ENCODE measurements around the gene TBX2. TPM values are rescaled to one million over a fixed set of nuclear protein-coding genes. Genes with fewer than 3 reads are reported as not detected.
A peak's percentile ranks its signal among the peaks of the same experiment; 100 is the strongest.

TBX2 gene
- total RNA-seq, 1 experiment from 2014 or later = not detected

- H3K4me2 ChIP-seq (ENCODE audit: insufficient read depth, insufficient read length, low read length) = peak overlapping the region; percentile 29
- no peak overlapping the region for H2BK15ac ChIP-seq (ENCODE audit: low read depth, low read length)
- no peak overlapping the region for H2AFZ ChIP-seq (ENCODE audit: low read length)
- Mint-ChIP-seq H3K4me1 (peaks cover 17 to 33% of the 10 kb centered on the region in 2 experiments), H3K27me3 (ENCODE audit: low read depth) (peaks cover 96% of the 10 kb centered on the region), H3K9me3 (peaks cover 6 to 7% of the 10 kb centered on the region in 2 experiments; a peak in 4 of 5 replicates), H3K27ac (no peak overlapping the region), H3K36me3 (ENCODE audit: insufficient read depth in 1 of 3, low read depth in 3 of 3) (peaks cover 0 to 2% (median 0%) of the 10 kb centered on the region in 3 experiments; a peak in 1 of 7 replicates), H3K4me3 (peak overlapping the region; percentile 38 to 75)
- no peak overlapping the region for H3K27ac ChIP-seq (ENCODE audit: insufficient read length, low read depth, low read length)
- no peak overlapping the region for H3T11ph ChIP-seq (ENCODE audit: low read length)
- H3K18ac ChIP-seq (ENCODE audit: insufficient read length, low read depth, low read length) = no peak overlapping the region
- TF ChIP-seq CTCF (conservative IDR thresholded peaks at IDR 0.05) = peak; percentile 43; the same call in 2 of the 3 replicates
- no peak overlapping the region for H3K23ac ChIP-seq (ENCODE audit: insufficient read length, low read depth, low read length)
- no peak overlapping the region for H2BK12ac ChIP-seq (ENCODE audit: insufficient read length, low read depth, low read length)
- H3K9me3 ChIP-seq (ENCODE audit: control insufficient read depth, low read depth, low read length) = no peaks in the 10 kb centered on the region
- H2BK5ac ChIP-seq (ENCODE audit: insufficient read length, low read length) = no peak overlapping the region
- H3K79me2 ChIP-seq (ENCODE audit: insufficient read depth, low read length) = no peaks in the 10 kb centered on the region
- no peak overlapping the region for H4K8ac ChIP-seq (replicated peaks; ENCODE audit: insufficient read length, low read depth, low read length)
- H3K4me1 ChIP-seq (ENCODE audit: insufficient read depth, low read length) = no peaks in the 10 kb centered on the region
- no peaks in the 10 kb centered on the region for H4K20me1 ChIP-seq (ENCODE audit: control insufficient read depth, insufficient read depth, insufficient read length)
- H3K56ac ChIP-seq (ENCODE audit: insufficient read length, low read depth, low read length) = no peak overlapping the region
- peaks cover 13% of the 10 kb centered on the region for H3K23me2 ChIP-seq (ENCODE audit: insufficient read length, low read depth, low read length, poor library complexity, severe bottlenecking)
- no peak overlapping the region for H2BK20ac ChIP-seq (ENCODE audit: low read depth, low read length, poor library complexity, severe bottlenecking)
- no peak overlapping the region for H2AK5ac ChIP-seq (ENCODE audit: insufficient read length, low read length)
- H3K4ac ChIP-seq (ENCODE audit: low read depth, low read length) = no peak overlapping the region
- H4K91ac ChIP-seq (ENCODE audit: insufficient read length, low read depth, low read length) = no peak overlapping the region
- no peaks in the 10 kb centered on the region for H3K79me1 ChIP-seq (ENCODE audit: insufficient read depth, low read depth, low read length, poor library complexity, severe bottlenecking)
- no peak overlapping the region for H3K9ac ChIP-seq (ENCODE audit: extremely low read depth, insufficient read length, low read length)
- peak; percentile 73 for DNase-seq
- H3K14ac ChIP-seq (ENCODE audit: insufficient read depth, low read length) = no peak overlapping the region
- H4K5ac ChIP-seq (ENCODE audit: insufficient read length, low read depth, low read length) = no peak overlapping the region
- no peak overlapping the region for H2BK120ac ChIP-seq (ENCODE audit: low read depth, low read length, poor library complexity, severe bottlenecking)
- no CpG with 5 or more reads among the region's 19 CpGs for WGBS (ENCODE audit: extremely low coverage, insufficient read length, low lambda C conversion rate)
- H3K27me3 ChIP-seq (ENCODE audit: insufficient read depth, low read length) = peaks cover 56% of the 10 kb centered on the region
Observed at GRCh38 chr17:61450641-61451537, 51.2 kb downstream of the TBX2 start.

All from H9 (cell line).